Activated CD8-positive, alpha-beta T cell treated with anti-CD3 and anti-CD28 coated beads for 36 hours (primary cell): ENCODE results near the gene CABP2. TPM values are rescaled to one million over a fixed set of nuclear protein-coding genes. Genes with fewer than 3 reads are reported as not detected.

Experiments
- ATAC-seq: fragments of 200-7000 bp; cut with Tn5 transposase; one replicate; pipeline ENCODE4 v1.10.0; 2021; ENCODE audit warnings: mild to moderate bottlenecking, moderate library complexity
- CTCF ChIA-PET: fragments of 350-600 bp; sonication (Branson Sonifier 250); formaldehyde crosslinking; loops from one replicate; lab custom pipeline; 2021; ENCODE audit warnings: antibody characterized with exemption; lab: Charles Lee
- POLR2A ChIA-PET: fragments of 350-600 bp; sonication (Branson Sonifier 250); formaldehyde crosslinking; loops from one replicate; lab custom pipeline; 2021; ENCODE audit warnings: antibody characterized with exemption; lab: Charles Lee
- DNase-seq: peaks from one replicate; pipeline ENCODE4 v3.0.0-alpha.2; 2020
- H3K27ac Mint-ChIP-seq: one replicate; pipeline ENCODE4 v1.8.0; 2021; ENCODE audit warnings: mild to moderate bottlenecking, mixed read lengths
- H3K27me3 Mint-ChIP-seq: one replicate; pipeline ENCODE4 v1.8.0; 2021; ENCODE audit warnings: mixed read lengths
- H3K36me3 Mint-ChIP-seq: one replicate; pipeline ENCODE4 v1.8.0; 2021; ENCODE audit warnings: low read depth, mixed read lengths
- H3K4me1 Mint-ChIP-seq: one replicate; pipeline ENCODE4 v1.8.0; 2021; ENCODE audit warnings: low read depth, mixed read lengths
- H3K4me3 Mint-ChIP-seq: one replicate; pipeline ENCODE4 v1.8.0; 2021; ENCODE audit warnings: mild to moderate bottlenecking, moderate library complexity, mixed read lengths
- H3K9me3 Mint-ChIP-seq: one replicate; pipeline ENCODE4 v1.8.0; 2021; ENCODE audit warnings: mixed read lengths
- intact Hi-C: fragments of 100-400 bp; cut with micrococcal nuclease; formaldehyde crosslinking; loops from one replicate; pipeline ENCODE4 v1.10.0; 2022
- total RNA-seq, 2 experiments: library from RNA; stranded (reverse); gene quantifications; one replicate each; pipeline ENCODE4 v1.2.3, GENCODE V29; 2021
- TF ChIP-seq, protein P1 (sequence below): fragments of 200-600 bp; IDR thresholded peaks from one replicate; pipeline ENCODE4 v1.8.0; 2022; ENCODE audit warnings: antibody characterized with exemption, mild to moderate bottlenecking

Gene CABP2
- total RNA-seq, 2 experiments from 2014 or later = not detected

DNA sequence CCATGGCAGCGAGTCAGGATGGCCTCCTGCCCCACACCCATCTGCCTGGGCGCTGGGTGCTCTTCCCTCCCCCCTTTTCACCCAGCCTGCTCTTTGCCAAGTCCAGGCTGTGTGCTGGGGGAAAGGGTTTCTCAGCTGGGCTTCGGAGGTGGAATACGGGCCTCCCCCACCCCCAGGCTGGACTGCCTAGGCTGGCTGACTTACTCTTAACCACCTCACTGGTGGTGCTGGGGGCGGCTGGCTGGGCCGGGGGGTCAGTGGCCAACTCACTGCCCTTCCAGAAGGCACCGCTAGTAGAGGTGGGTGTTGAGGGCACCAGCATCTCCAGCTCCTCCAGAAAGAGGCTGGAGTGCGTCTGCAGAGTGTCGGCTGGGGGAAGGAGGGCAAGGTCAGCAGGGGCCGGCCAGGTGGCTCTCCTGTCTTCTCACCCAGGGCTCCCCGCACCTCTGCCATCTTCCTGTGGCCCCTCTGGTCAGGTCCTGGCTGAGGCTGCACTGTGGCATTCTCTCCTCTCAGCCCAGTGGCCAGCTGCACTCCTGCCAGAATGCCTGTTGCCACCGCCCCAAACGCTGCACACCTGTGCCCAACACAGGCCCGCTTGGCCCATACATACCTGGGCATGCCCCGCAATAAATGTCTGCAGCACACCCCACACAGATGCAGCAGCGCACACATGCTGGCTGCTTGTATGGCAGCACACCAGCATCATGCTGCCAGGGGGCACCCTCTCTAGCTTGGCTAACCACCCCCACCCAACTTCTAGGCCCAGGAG lies 27.8 kb downstream of the CABP2 start:
- peaks cover 2% of the 10 kb centered on the region for H3K4me1 Mint-ChIP-seq
- H3K27me3 Mint-ChIP-seq = no peaks in the 10 kb centered on the region
- no peaks in the 10 kb centered on the region for H3K9me3 Mint-ChIP-seq
- ChIA-PET CTCF (interaction anchor here (1.4 kb wide), 1 partner anchor 144 kb away, joined by 3 read pairs; no protein-coding TSS in a partner anchor), POLR2A (interaction anchor here (1.4 to 1.6 kb wide), 2 partner anchors 10 to 11 kb away, joined by 4 to 5 read pairs; partner anchors contain the start of gene PITPNM1)
- ATAC-seq = no peak
- no peak for DNase-seq
- no peak overlapping the region for H3K27ac Mint-ChIP-seq
- intact Hi-C loops = no loop called here
- H3K4me3 Mint-ChIP-seq = no peak overlapping the region
- TF ChIP-seq, protein P1, sequence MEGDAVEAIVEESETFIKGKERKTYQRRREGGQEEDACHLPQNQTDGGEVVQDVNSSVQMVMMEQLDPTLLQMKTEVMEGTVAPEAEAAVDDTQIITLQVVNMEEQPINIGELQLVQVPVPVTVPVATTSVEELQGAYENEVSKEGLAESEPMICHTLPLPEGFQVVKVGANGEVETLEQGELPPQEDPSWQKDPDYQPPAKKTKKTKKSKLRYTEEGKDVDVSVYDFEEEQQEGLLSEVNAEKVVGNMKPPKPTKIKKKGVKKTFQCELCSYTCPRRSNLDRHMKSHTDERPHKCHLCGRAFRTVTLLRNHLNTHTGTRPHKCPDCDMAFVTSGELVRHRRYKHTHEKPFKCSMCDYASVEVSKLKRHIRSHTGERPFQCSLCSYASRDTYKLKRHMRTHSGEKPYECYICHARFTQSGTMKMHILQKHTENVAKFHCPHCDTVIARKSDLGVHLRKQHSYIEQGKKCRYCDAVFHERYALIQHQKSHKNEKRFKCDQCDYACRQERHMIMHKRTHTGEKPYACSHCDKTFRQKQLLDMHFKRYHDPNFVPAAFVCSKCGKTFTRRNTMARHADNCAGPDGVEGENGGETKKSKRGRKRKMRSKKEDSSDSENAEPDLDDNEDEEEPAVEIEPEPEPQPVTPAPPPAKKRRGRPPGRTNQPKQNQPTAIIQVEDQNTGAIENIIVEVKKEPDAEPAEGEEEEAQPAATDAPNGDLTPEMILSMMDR = no peak
- H3K36me3 Mint-ChIP-seq = peaks cover 16% of the 10 kb centered on the region

DNA sequence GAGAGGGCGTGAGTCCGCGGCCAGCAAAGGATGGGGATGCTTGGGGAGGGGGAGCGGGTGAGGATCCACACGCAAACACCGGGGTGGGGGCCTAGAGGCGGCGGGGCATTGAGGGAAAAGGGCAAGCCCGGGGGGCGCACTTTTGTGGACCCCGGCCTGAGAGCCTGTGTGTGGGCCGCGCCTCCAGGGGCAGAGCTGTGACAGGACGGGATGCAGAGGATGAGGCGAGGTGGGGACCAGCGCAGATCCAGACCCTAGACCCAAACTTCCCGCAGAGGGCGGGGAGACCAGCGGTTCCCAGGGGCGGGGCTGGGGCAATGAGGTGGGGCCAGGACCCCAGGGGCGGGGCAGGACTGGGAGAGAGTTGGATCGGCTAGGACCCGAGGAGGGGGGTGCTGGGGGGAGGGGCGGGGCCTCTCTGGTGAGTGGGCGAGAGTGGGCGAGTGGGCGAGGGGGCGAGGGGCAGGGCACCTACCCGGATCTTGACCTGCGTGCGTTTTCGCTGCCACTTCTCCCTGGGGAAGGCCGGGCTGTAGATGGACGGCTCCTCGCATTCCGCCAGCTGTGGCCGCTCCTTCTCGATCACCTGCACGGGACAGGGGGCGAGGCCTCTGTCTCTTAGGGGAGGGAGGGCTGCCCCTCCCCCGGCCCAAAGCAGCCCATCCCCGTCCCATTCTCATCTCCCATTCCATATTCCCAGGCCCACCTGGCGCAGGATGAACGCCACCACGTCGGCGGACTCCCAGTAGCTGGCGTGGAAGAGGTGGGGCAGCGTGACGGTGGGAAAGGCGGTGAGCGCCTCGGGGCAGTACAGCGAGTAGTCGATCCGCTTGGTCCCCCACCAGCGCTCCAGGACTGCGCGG lies 28.6 kb downstream of the CABP2 start:
- no peak for ATAC-seq
- Mint-ChIP-seq H3K27ac (no peak overlapping the region), H3K36me3 (peaks cover 17% of the 10 kb centered on the region), H3K4me1 (peaks cover 5% of the 10 kb centered on the region), H3K9me3 (no peaks in the 10 kb centered on the region), H3K27me3 (no peaks in the 10 kb centered on the region), H3K4me3 (no peak overlapping the region)
- ChIA-PET POLR2A (interaction anchor here (1.4 to 1.6 kb wide), 2 partner anchors 11 kb away, joined by 4 to 5 read pairs; partner anchors contain the start of gene PITPNM1), CTCF (no interaction called here)
- intact Hi-C loops = no loop called here
- no peak for DNase-seq
- TF ChIP-seq, protein P1 = no peak

DNA sequence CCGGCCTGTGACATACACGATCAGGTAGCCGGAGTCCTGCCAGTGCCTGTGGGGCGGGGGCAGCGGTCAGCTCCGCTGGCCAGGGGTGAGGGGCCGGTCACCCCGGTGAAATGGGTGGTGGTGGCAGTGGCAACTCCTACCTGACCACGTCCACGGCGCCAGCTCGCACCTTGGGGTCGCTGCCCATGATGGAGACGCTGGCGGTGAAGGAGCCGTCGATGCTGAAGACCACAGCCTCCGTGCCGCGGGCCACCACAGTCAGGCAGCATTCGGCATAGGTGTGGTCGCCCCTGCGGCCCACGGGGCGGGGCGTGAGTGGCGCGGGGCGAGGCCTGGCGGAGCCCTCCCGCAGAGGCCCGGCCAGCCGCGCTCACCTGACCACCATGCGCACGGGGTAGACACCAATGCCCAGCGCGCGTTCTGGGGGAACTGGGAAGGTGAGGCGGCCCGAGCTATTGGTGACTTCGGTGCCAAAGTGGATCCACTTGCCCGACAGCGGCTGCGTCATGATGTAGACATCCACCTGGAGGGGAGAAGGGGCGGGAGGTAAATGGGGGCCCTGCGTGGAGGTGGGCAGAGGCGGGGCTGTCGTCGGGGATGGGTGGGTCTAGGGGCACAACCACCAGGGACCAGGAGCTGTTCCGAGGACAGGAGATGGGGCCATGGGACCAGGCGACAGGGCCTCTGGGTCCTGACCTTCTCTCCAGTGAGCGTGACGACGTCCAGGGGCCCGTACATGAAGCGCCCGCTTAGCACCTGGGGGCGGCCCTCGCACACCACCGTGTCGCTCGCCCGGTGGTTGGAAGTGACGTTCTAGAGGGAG lies 29.5 kb downstream of the CABP2 start:
- no peak overlapping the region for H3K4me3 Mint-ChIP-seq
- DNase-seq (no peak), ATAC-seq (no peak)
- H3K27me3 Mint-ChIP-seq = no peaks in the 10 kb centered on the region
- no peaks in the 10 kb centered on the region for H3K9me3 Mint-ChIP-seq
- peaks cover 11% of the 10 kb centered on the region for H3K4me1 Mint-ChIP-seq
- TF ChIP-seq, protein P1 = no peak
- peaks cover 18% of the 10 kb centered on the region for H3K36me3 Mint-ChIP-seq
- POLR2A ChIA-PET = interaction anchor here (0.8 to 10.7 kb wide), 4 partner anchors 9 to 152 kb away, joined by 4 to 108 read pairs (median 4); partner anchors contain the start of gene PITPNM1
- intact Hi-C loops = no loop called here
- H3K27ac Mint-ChIP-seq = no peak overlapping the region
- CTCF ChIA-PET = no interaction called here

DNA sequence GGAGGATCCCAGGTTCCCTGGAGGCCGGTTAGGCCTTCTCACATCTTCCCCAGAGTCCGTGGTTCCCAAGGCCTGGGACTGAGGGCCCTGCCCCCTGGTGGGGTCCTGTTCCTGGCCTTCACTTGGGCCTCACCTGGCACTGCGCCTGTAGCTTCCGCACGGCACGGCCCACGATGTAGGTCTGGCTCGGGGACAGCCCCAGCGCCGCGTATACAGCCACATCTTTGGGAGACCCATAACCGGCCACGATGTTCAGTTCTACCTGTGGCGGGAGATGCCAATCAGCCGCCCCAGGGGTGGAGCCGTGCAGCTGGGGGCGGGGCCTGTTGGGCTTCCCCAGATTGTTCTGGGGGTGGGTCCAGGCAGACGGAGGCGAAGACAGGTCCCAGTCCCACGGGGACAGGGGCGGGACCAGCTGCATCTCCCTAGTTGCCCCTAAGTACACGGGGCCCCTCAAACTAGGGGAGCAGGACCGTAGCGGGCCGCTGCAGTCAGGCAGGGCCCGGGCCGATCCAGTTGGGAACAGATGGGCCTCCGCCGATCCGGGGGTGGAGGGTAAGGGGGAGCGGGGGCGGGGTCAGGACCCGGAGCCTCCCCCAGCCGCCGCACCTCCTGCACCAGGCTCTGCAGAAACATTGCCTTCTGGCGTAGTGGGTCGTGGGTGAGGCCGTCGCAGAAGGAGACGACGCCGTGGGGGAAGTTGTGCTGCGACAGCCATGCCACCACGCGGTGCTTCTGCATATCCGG lies 30.3 kb downstream of the CABP2 start:
- peak overlapping the region; percentile 13 for H3K27ac Mint-ChIP-seq
- ATAC-seq (peak; percentile 32), DNase-seq (no peak)
- intact Hi-C loops = no loop called here
- TF ChIP-seq, protein P1 = no peak
- CTCF ChIA-PET = interaction anchor here (1.9 kb wide), 1 partner anchor 13 kb away, joined by 4 read pairs; the partner anchor contains the start of gene PITPNM1
- H3K4me3 Mint-ChIP-seq = no peak overlapping the region
- H3K9me3 Mint-ChIP-seq = no peaks in the 10 kb centered on the region
- POLR2A ChIA-PET = interaction anchor here (0.8 to 10.7 kb wide), 6 partner anchors 8 to 151 kb away, joined by 3 to 108 read pairs (median 4); partner anchors contain the start of genes NUDT8, PITPNM1 and PTPRCAP
- peaks cover 19% of the 10 kb centered on the region for H3K4me1 Mint-ChIP-seq
- H3K36me3 Mint-ChIP-seq = peaks cover 26% of the 10 kb centered on the region
- H3K27me3 Mint-ChIP-seq = no peaks in the 10 kb centered on the region
